ENCODE data around the gene DVL1. TPM values are rescaled to one million over a fixed set of nuclear protein-coding genes. Genes with fewer than 3 reads are reported as not detected.
A peak's percentile ranks its signal among the peaks of the same experiment; 100 is the strongest.

Gene DVL1
- total and polyA plus RNA-seq, 10 of the 15 experiments (the other 5 are each of a cell fraction or from before 2014, with no cell fraction given), result 0.10 to 31.1 (median 4.6) TPM

GRCh38 chr1:1374929-1375662 lies 25.9 kb upstream of the DVL1 start, which contains the start of gene AURKAIP1 (continued):
- TF ChIP-seq MXI1 (IDR thresholded peaks at IDR 0.05; ENCODE audit: low read depth, low read length) (peak; percentile 84), DPF2 (IDR thresholded peaks at IDR 0.05) (peak; percentile 81), STAT3 (IDR thresholded peaks at IDR 0.05; ENCODE audit: low read depth, low read length) (no peak)

GRCh38 chr1:1374589-1374928 lies 25.3 kb upstream of the DVL1 start:
- TF ChIP-seq EGR1 (IDR thresholded peaks at IDR 0.05; ENCODE audit: borderline replicate concordance in 1 of 2, low read depth in 2 of 2, low read length in 2 of 2), result 0 out of 3 replicates have a peak, but pooled peaks of 1 of the 2 experiments have one; percentile 25
- TF ChIP-seq POLR2AphosphoS5 (IDR thresholded peaks at IDR 0.05; ENCODE audit: low read length), result 0 out of 2 replicates have a peak, but pooled peaks have one; percentile 4
- TF ChIP-seq RFX5 (IDR thresholded peaks at IDR 0.05; ENCODE audit: low read depth, low read length), result no peak
- TF ChIP-seq MEF2B (IDR thresholded peaks at IDR 0.05; ENCODE audit: partially characterized antibody, poor library complexity, severe bottlenecking), result peak; percentile 71
- TF ChIP-seq SIX5 (IDR thresholded peaks at IDR 0.05; ENCODE audit: low read depth, low read length, severe bottlenecking), result no peak
- H3K27ac ChIP-seq (ENCODE audit: control insufficient read depth, insufficient read depth), result peak overlapping the region; percentile 86
- H3K4me1 ChIP-seq (ENCODE audit: control insufficient read depth, insufficient read depth, low read length), result peaks cover 24% of the 10 kb centered on the region
- H3K9me3 ChIP-seq (replicated peaks; ENCODE audit: control insufficient read depth, insufficient read depth, low read length), result no peaks in the 10 kb centered on the region
- BruUV-seq (replicated peaks), result no TSS peak
- intact Hi-C loops (cut with micrococcal nuclease; ENCODE audit: unreplicated experiment), result loop anchor here (2.0 to 10.0 kb wide), 2 partner anchors 66 to 130 kb away; partner anchors contain the start of gene PUSL1
- ChIA-PET CTCF (interaction anchor here (1.1 to 1.8 kb wide), 5 partner anchors 26 to 131 kb away, joined by 3 to 4 read pairs (median 4); partner anchors contain the start of gene MRPL20), RAD21 (ENCODE audit: unreplicated experiment) (interaction anchor here (1.2 to 1.4 kb wide), 4 partner anchors 25 to 131 kb away, joined by 3 to 5 read pairs (median 4); partner anchors contain the start of gene CCNL2), POLR2A (interaction anchor here (1.2 to 2.5 kb wide), 3 partner anchors 25 to 130 kb away, joined by 3 to 17 read pairs (median 5); partner anchors contain the start of gene CCNL2), SMC1A (ENCODE audit: uncharacterized antibody, unreplicated experiment) (interaction anchor here (1.0 to 1.5 kb wide), 4 partner anchors 31 to 66 kb away, joined by 3 to 5 read pairs (median 4); no protein-coding TSS in a partner anchor)
- FAIRE-seq, result no peak
- peak overlapping the region; percentile 95 for H3K4me2 ChIP-seq (ENCODE audit: control insufficient read depth, insufficient read depth)
- 4% methylated on average over 24 of the region's 24 CpGs for WGBS (ENCODE audit: insufficient coverage, insufficient replicate concordance, low lambda C conversion rate, missing lambda C conversion rate)
- H3K4me3 ChIP-seq, result peak overlapping the region; percentile 94
- peak overlapping the region; percentile 95 for H3K9ac ChIP-seq (ENCODE audit: control insufficient read depth, insufficient read depth, low read length)
- no peaks in the 10 kb centered on the region for H3K27me3 ChIP-seq (replicated peaks in 1 of 2; ENCODE audit: control insufficient read depth in 2 of 2, insufficient read depth in 2 of 2, low read length in 1 of 2)
- H3K79me2 ChIP-seq (ENCODE audit: control insufficient read depth, insufficient read depth, low read length), result peaks cover 30% of the 10 kb centered on the region
- ATAC-seq, result peak; percentile 0; the same call in 1 of the 3 replicates
- in situ Hi-C loops (cut with MboI), result no loop called here
- H3K36me3 ChIP-seq (ENCODE audit: control insufficient read depth in 2 of 2, insufficient read depth in 2 of 2, low read length in 1 of 2), result peaks cover 0 to 3% of the 10 kb centered on the region in 2 experiments; a peak in 2 of 4 replicates
- no peaks in the 10 kb centered on the region for H4K20me1 ChIP-seq (ENCODE audit: control insufficient read depth, insufficient read depth)
- peak overlapping the region; percentile 67 for H2AFZ ChIP-seq (ENCODE audit: control insufficient read depth, low read depth, low read length)
- no peak for DNase-seq (ENCODE audit: low read depth, low spot score)
